ENCODE measurements around the gene PCARE. TPM values are rescaled to one million over a fixed set of nuclear protein-coding genes. Genes with fewer than 3 reads are reported as not detected.
"Not testable (repeated sequence)": the region's sequence is repeated elsewhere in the genome, so short reads cannot be mapped to it uniquely, and the experiment has no call there.

The PCARE gene
- total and polyA plus RNA-seq, 7 donors, result under 0.01 to 0.14 TPM; not detected in 5

GRCh38 chr2:29105375-29105774 lies 31.1 kb upstream of the PCARE start:
- intact Hi-C loops (cut with DNase I), result no loop called here
- Histone ChIP-seq H3K36me3 (no peaks in the 10 kb centered on the region), H3K9me3 (no peaks in the 10 kb centered on the region), H3K4me1 (no peaks in the 10 kb centered on the region), H3K27ac (no peak overlapping the region), H3K4me3 (no peak overlapping the region), H3K27me3 (no peaks in the 10 kb centered on the region)
- WGBS, 2 donors, result 44 to 59% methylated on average over 2 of the region's 2 CpGs
- TF ChIP-seq POLR2AphosphoS5 (IDR thresholded peaks at IDR 0.05) (no peak), EP300 (IDR thresholded peaks at IDR 0.05) (no peak), CTCF (IDR thresholded peaks at IDR 0.05) (no peak), POLR2A (IDR thresholded peaks at IDR 0.05) (no peak)
- no peak for DNase-seq

- no peak overlapping the region for H3K4me3 ChIP-seq
- H3K4me1 ChIP-seq, result no peaks in the 10 kb centered on the region
- TF ChIP-seq POLR2AphosphoS5 (IDR thresholded peaks at IDR 0.05), result no peak
- no peak for TF ChIP-seq EP300 (IDR thresholded peaks at IDR 0.05)
- TF ChIP-seq CTCF (IDR thresholded peaks at IDR 0.05), result no peak
- no peak for TF ChIP-seq POLR2A (IDR thresholded peaks at IDR 0.05)
- no peaks in the 10 kb centered on the region for H3K36me3 ChIP-seq
- intact Hi-C loops (cut with DNase I), result no loop called here
- H3K9me3 ChIP-seq, result no peaks in the 10 kb centered on the region
- WGBS, 2 donors, result 79 to 85% methylated on average over 5 of the region's 5 CpGs
- no peak overlapping the region for H3K27ac ChIP-seq
- H3K27me3 ChIP-seq, result no peaks in the 10 kb centered on the region
- no peak for DNase-seq
Observed at GRCh38 chr2:29104688-29105087, 30.4 kb upstream of the PCARE start.

GRCh38 chr2:29100564-29100963 lies 26.2 kb upstream of the PCARE start:
- intact Hi-C loops (cut with DNase I), result no loop called here
- Histone ChIP-seq H3K27me3 (no peaks in the 10 kb centered on the region), H3K36me3 (no peaks in the 10 kb centered on the region), H3K27ac (no peak overlapping the region), H3K9me3 (no peaks in the 10 kb centered on the region), H3K4me1 (no peaks in the 10 kb centered on the region), H3K4me3 (no peak overlapping the region)
- DNase-seq, result no peak
- WGBS, 2 donors, result 93 to 94% methylated on average over 1 of the region's 1 CpG
- TF ChIP-seq POLR2A (IDR thresholded peaks at IDR 0.05) (no peak), EP300 (IDR thresholded peaks at IDR 0.05) (no peak), POLR2AphosphoS5 (IDR thresholded peaks at IDR 0.05) (no peak), CTCF (IDR thresholded peaks at IDR 0.05) (no peak)

- Histone ChIP-seq H3K27me3 (no peaks in the 10 kb centered on the region), H3K4me1 (no peaks in the 10 kb centered on the region), H3K27ac (no peak overlapping the region), H3K36me3 (no peaks in the 10 kb centered on the region), H3K9me3 (no peaks in the 10 kb centered on the region), H3K4me3 (no peak overlapping the region)
- intact Hi-C loops (cut with DNase I), result no loop called here
- 72 to 78% methylated on average over 6 of the region's 6 CpGs for WGBS, 2 donors
- TF ChIP-seq POLR2AphosphoS5 (IDR thresholded peaks at IDR 0.05) (no peak), POLR2A (IDR thresholded peaks at IDR 0.05) (no peak), EP300 (IDR thresholded peaks at IDR 0.05) (no peak), CTCF (IDR thresholded peaks at IDR 0.05) (no peak)
- DNase-seq, result no peak
Observed at GRCh38 chr2:29097569-29097968, 23.2 kb upstream of the PCARE start.

GRCh38 chr2:29096969-29097368 lies 22.6 kb upstream of the PCARE start:
- Histone ChIP-seq H3K9me3 (no peaks in the 10 kb centered on the region), H3K36me3 (no peaks in the 10 kb centered on the region), H3K4me3 (no peak overlapping the region), H3K4me1 (no peaks in the 10 kb centered on the region), H3K27me3 (no peaks in the 10 kb centered on the region), H3K27ac (no peak overlapping the region)
- no peak for TF ChIP-seq CTCF (IDR thresholded peaks at IDR 0.05)
- TF ChIP-seq POLR2A (IDR thresholded peaks at IDR 0.05), result no peak
- TF ChIP-seq POLR2AphosphoS5 (IDR thresholded peaks at IDR 0.05), result no peak
- intact Hi-C loops (cut with DNase I), result no loop called here
- 80 to 87% methylated on average over 8 of the region's 8 CpGs for WGBS, 2 donors
- no peak for DNase-seq

- H3K36me3 ChIP-seq; H3K4me1 ChIP-seq; H3K9me3 ChIP-seq; H3K27ac ChIP-seq; H3K27me3 ChIP-seq; H3K4me3 ChIP-seq; DNase-seq; intact Hi-C loops (cut with DNase I): not testable (repeated sequence)
- 81 to 91% methylated on average over 7 of the region's 7 CpGs for WGBS, 2 donors
Observed at GRCh38 chr2:29090311-29090710, 16.0 kb upstream of the PCARE start.

Data from sigmoid colon (tissue), 7 donors.